Stimulated activated CD8-positive, alpha-beta memory T cell treated with anti-CD3 and anti-CD28 coated beads, Interleukin-4, amount 100 ng/mL, for 24 hours (primary cell): ENCODE results near the gene EML4.
"Not testable (repeated sequence)": the region's sequence is repeated elsewhere in the genome, so short reads cannot be mapped to it uniquely, and the experiment has no call there.

Experiments used
- DNase-seq: peaks from one replicate; pipeline ENCODE4 v3.0.0-alpha.2; 2020; ENCODE audit warnings: low read depth

The EML4 gene

DNA sequence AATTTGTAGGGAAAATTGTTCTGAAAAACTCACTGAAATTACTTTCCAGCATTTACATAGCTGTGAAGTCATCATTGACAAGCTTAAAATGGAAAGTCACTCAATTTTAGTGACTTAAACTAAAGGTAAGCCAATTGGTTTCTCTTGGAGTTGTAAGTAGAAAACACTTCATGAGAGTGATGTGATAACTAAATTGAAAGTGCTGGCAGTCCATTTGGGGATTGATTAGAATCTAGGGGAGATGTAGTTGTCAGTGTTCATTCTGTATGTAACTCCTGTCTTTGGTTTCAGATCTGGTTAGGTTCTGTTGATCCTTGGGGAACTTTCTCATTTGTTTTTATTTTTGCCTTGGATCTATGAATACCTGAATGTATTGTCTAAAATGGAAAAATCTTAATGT lies 138.0 kb downstream of the EML4 start:
- DNase-seq = no peak

DNA sequence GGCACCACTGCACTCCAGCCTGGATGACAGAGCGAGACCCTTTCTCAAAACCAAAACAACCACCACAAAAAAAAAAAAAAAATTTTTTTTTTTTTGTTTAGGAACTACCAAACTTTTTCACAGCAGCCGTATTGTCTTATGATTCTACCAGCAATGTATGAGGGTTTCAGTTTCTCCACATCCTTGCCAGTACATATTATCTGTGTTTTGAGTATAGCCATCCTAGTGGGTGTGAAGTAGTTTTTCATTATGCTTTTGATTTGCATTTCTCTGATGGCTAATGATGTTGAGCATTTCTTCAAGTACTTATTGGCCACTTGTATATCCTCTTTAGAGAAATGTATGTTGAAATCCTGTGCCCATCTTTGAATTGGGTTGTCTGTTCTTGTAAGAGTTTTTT lies 140.2 kb downstream of the EML4 start:
- DNase-seq = no peak

DNA sequence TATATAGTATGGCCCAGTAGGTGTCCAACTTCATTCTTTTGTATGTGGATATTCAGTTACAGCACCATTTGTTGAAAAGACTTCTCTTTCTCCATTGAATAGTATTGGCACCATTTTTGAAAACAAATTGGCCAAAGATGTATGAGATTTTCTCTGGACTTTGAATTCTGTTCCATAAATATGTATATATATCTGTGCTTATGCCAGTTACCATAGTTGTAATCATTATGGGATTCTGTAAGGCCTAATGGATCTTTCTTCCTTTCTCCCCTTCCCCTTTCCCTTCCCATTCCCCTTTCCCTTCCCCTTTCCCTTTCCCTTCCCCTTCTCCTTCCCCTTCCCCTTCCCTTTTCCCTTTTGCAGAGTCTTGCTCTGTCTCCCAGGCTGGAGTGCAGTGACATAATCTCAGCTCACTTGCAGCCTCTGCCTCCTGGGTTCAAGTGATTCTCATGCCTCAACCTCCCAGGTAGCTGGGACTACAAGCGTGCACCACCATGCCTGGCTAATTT lies 140.9 kb downstream of the EML4 start:
- DNase-seq = no peak

DNA sequence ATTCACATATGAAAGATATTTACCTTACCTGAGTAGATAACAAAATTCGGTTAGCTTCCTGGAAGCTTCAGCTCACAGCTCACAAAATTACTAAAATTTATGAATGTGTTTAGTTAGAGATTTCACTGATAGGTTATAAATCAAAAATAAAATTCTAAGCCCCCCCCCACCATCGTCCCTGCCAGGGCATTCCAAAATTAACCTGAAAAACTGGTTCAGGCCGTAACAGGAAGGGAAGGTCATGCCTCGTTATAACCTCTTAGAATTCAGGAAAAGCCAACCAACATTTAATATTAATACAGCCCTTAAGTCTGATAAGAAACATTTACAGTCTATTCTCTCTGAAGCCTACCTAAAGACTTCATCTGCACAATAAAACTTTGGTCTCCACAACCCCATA lies 143.0 kb downstream of the EML4 start:
- DNase-seq = no peak

DNA sequence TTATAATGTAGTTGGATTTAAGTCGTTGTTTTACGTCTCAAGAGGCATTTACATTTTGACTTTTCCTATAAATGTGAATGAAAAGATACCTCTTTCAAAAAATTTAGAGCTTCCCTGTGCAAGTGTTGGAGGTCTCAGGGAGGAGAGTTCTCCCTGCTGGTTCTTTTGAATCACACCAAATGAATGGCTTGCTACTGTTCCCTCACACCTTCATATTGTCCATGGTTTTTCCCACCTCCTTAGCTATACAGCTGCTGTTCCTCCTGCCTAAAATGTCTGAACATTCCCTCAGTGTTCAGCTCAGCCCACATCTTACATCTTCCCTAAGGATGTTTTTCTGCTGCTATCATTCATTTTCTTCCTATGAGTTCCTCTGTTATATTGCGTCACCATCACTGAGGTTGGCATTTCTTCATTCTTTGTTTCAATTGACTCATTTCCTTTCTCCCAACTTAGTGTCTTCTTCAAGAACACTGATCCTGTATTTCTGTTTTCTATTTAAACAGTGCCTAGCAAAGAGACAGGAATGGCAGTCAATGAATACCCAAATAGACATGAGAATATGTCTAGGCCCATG lies 145.8 kb downstream of the EML4 start:
- no peak for DNase-seq

DNA sequence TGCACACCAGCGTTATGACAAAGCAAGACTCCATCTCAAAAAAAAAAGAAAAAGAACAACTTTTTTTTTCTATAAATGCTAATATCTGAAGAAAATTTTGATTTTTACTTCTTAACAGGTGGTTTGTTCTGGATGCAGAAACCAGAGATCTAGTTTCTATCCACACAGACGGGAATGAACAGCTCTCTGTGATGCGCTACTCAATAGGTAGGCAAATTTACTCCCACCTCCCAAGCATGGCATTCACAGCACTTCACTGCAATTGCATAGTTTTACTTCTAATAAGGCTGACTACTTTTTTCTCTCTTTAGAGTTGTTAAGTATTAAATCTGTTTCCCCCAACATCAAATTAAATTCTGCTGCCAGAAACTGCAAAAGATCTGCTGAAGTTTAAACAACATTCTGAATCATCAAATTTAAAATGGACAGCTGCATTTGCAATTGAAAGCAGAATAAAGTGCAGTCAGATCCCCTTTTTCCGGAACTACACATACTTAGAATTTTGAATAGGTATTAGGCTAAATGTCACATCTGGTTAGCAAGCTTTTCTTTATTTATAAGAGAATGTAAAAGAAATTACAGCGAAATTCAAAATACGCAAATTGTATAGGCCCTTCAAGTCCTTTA lies 146.8 kb downstream of the EML4 start:
- DNase-seq = no peak

DNA sequence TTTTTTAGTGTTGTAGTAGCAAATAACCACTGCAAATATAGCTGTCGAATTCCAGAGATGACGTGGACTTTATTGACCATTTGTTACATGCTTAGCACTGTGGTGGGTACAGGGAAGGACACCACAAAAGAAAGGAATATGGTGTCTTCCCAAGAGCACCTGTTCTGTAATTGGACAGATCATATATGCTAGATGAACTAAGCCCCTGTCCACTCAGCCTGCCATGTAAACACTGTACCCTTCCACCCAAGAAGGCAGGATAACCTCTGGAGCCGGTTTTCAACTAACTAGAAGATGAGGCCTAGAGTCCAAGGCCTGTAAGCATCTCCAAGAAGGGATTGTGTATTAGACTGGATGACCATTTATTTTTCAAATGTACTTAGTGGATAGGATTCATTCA lies 147.8 kb downstream of the EML4 start:
- DNase-seq = no peak

DNA sequence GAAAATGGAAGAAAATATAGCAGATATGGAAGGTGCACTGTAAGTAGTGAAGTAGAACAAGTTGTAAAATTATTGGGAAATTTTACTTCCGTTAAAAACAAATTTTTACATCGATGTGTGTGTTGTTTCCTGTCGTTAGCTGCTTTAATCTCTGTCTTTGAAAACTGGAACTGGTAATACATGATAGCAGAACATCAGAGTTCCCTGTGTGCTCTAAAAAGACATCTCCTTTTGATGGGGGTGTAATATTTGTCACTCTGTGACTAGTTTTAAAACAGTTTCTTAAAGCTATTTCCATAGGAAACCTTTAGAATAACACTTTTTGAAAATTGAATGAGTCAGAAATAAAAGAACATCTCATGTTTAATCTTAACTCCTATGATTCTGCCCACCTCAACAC lies 148.3 kb downstream of the EML4 start:
- no peak for DNase-seq

DNA sequence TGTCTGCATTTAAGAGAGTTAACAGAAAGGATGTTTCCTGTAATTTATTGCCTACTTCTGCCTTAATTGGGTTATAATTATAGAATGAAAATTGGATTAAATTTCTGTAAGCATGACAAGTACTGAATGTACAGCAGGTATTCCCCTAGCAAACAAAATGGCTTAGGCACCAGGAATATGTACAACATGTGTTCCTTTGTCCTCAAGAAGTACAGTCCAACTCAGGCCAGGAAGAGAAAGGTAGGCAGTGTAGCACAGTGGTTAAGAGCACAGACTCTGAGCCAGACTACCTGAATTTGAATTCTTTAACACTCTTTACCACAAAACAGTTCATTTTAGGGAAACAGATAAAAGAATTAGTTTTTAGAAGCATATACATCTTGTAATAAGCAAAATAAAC lies 148.8 kb downstream of the EML4 start:
- no peak for DNase-seq

DNA sequence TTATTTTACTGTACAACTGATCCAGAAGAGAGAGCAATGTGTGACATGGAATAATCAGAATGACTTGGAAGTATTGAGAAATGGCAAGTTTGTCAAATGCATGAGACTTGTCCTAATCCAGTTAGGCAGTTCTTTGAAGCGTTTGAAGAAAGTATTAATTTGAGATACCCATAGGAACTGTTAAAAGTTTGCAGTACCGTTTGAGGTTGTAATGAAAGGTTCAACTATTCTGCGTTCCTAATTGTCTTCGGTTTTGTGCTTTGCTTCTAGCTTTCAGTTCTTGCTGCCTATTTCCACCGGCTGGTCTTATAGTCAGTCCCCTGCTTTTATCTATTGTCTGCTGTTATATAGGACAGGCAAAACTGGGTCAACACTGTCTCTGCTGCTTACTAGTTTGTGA lies 150.1 kb downstream of the EML4 start:
- no peak for DNase-seq

DNA sequence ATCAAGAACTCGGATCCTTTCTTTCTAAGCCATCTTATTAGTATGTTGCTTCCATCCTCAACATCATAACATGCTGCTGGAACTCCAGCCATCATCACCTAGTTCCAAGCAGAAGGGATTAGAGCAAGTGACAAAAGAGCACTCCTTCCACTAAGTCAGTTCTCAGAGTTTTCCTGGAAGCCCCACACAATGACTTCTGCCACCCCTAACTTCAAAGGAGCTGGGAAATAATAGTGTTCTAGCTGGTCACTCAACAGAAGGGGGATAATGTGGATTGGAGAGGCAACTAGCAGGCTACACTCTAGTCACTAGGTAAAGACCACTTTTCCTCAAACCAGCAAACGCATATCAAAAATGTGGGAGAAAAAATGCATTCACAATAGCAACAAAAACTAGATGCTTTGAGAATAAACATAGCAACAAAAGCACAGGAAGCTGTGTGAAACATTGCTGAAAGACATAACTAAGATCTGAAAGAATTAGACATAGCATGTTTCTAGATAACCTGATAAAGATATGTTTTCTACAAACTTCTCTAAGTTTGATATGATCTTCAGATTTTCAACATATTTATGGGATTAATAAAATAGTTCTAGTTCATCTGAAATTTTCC lies 152.4 kb downstream of the EML4 start:
- DNase-seq = no peak

DNA sequence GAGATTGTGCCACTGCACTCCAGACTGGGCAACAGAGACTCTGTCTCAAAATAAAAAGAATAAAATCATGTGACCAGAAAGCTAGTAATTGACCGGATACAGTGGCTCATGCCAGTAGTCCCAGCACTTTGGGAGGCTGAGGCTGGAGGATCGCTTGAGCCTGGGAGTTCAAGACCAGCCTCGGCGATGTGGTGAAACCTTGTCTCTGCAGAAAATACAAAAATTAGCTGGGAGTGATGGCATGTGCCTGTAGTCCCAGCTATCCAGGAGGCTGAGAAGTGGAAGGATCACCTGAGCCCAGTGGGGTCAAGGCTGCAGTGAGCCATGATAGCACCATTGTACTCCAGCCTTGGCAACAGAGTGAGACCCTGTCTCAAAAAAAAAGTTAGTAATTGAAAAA lies 155.1 kb downstream of the EML4 start:
- DNase-seq = no peak

DNA sequence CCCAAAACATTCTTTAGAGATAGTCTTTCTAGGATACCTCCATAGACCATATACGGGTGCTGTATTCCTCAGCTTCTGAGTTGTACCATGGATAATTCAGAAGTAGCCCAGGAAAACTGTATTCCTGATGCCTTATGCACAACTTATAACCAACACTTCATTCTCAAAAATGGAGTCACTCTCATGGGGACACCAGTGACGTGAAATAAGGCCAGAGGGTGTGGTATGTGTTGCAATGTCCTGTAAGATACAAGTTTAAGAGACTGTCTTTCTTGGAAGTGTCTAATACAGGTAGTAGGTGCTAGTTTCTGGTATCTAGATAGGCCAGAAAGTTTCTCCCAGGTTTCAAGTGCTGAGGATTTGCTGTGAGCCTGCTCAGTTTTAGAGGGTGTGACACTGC lies 155.8 kb downstream of the EML4 start:
- no peak for DNase-seq

DNA sequence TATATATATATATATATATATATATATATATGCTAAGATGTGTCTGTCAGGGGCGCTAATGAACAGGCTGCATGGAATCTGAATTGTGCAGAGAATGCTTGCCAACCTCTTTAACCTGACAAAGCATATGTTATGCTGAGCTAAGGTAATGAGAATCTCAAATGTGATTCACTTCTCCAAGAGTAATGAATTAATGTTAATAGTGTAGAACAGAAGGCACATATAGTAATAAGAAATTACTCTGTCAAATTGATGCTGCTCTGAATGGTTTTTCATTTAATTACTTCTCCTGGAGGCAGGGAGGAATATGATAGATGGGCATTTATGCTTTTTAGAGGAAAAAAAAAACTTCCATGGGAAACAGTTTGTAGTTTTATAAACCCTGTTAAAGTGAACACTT lies 156.5 kb downstream of the EML4 start:
- no peak for DNase-seq

DNA sequence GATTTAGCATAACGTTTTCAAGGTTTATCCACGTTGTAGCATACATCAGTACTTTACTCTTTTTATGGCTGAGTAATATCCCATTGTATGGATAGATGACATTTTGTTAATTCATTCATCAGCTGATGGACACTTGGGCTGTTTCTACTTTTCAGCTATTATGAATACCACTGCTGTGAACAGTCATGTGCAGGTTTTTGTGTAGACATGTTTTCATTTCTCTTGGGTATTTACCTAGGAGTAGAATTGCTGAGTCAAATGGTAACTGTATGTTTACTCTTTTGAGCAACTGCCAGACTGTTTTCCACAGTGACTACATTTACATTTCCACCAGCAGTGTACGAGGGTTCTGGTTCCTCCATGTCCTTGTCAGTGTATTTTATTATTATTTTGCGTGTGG lies 158.0 kb downstream of the EML4 start:
- no peak for DNase-seq

DNA sequence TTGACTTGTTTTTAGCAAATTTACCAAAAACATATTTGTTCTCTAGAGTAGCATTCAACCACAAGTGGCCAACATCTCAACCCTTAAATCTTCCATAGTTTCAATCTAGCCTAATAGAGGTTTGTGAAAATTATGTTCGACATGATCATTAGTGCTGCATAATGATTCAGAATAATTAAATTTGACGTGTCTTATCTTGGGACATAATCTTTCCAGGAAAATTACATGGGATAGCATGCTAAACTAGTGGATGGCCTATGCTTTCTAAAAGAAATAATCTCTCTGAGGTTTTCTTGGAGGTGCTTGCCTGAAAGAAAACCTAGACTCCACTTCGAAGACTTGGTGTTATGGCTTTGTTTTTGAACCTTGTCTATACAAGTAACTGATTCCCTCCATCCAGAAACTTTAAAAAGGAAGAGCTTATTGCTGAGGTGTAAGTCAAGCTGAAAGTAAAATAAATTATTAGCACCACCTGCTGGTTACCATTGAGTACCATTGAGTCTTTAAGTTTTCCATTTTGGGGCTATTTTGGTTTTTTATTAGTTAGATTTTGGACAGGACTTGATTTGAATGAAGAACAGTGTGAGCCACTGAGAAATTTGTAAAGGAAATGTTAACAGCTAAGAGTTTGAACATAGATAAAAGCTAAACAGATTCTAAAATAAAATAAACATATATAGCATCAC lies 159.1 kb downstream of the EML4 start:
- DNase-seq = no peak

DNA sequence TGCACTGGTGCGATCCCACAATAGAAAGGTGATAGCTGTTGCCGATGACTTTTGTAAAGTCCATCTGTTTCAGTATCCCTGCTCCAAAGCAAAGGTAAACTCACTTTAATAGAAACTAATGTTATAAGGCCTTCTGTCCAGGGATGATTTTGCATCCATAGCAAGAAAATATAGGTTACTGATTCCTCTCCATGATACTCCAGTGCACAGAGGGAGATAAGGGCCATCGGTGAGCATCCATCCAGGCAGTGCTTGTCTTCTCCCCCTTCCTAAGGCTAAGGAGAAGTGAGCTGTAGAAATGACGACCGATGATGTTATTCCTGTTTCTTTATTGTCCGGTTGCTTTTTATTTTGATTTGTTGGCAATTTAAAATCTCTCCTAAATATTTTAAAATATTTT lies 159.8 kb downstream of the EML4 start:
- no peak for DNase-seq

DNA sequence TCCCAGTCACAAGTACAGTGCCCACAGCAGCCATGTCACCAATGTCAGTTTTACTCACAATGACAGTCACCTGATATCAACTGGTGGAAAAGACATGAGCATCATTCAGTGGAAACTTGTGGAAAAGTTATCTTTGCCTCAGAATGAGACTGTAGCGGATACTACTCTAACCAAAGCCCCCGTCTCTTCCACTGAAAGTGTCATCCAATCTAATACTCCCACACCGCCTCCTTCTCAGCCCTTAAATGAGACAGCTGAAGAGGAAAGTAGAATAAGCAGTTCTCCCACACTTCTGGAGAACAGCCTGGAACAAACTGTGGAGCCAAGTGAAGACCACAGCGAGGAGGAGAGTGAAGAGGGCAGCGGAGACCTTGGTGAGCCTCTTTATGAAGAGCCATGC lies 160.6 kb downstream of the EML4 start:
- no peak for DNase-seq

DNA sequence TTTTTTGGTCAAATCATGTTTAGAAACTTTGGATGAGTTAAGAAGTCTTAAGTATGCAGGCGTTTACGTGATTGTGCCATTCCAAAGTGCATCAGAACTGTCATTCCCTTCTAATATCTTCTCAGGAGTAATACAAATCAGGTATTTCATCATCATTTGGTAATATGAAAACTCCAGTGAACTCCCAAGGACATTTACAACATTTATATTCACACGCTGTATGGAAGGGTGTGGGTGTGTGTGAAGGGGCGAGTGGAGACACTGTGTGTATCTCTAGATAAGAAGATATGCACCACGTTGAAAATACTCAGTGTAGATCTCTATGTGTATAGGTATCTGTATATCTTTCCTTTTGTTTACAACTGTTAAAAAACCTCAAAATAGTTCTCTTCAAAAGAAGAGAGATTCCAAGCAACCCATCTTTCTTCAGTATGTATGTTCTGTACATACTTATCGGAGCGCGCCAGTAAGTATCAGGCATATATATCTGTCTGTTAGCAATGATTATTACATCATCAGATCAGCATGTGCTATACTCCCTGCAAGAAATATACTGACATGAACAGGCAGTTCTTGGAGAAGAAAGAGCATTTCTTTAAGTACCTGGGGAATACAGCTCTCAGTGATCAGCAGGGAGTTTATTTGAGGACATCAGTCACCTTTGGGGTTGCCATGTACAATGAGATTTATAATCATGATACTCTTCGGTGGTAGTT lies 162.6 kb downstream of the EML4 start:
- DNase-seq = no peak

DNA sequence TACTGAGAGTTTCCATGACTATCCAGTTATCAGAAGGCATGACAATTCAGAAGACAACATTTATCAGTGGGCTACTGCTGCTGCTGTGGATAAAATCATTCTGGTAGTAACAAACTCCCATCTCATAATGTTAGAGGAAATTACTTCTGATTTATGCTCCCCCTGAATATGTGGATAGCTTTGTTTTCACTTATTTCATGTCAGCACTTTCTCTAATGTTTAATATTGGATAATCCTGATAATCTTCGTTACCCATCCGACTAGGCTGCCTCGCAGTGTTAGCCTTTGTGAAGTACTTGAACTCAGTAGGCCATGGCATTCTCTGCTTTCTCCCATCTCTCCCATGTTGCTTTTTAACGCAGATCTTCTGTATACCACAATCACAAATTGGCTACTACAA lies 163.4 kb downstream of the EML4 start:
- DNase-seq = no peak

DNA sequence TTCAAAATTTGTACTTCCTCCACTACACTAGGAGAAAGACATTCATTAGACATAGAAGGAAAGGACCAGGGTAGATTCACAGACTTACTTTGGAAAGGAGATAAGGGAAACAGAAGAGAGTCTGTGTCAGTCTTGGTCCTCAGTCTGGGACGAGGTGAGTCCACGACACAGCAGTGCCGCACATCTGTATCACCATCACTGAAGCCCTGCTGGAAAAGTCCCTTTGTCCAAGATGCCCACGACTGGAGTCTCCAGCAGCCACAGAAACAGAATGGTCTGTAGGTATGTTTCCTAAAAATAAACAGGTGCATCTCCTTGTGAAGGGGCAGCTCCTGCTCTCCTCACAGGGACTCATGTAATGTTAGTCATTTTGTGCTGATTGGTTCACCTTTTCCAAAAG lies 164.4 kb downstream of the EML4 start:
- DNase-seq = no peak

DNA sequence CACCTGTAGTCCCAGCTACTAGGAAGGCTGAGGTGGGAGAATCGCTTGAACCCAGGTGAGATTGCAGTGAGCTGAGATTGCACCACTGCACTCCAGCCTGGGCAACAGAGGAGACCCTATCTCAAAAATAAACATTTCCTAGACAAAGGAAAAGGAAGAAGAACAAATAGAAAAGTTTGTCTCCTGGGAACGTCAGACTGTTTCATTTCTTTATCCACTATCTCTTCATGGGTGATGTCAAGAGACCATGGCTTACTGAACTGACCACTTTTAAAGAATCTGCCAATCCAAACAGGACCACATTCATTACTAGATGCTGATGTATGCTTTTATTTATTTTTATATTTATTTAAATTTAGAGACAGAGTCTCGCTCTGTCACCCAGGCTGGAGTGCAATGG lies 165.1 kb downstream of the EML4 start:
- DNase-seq = no peak

DNA sequence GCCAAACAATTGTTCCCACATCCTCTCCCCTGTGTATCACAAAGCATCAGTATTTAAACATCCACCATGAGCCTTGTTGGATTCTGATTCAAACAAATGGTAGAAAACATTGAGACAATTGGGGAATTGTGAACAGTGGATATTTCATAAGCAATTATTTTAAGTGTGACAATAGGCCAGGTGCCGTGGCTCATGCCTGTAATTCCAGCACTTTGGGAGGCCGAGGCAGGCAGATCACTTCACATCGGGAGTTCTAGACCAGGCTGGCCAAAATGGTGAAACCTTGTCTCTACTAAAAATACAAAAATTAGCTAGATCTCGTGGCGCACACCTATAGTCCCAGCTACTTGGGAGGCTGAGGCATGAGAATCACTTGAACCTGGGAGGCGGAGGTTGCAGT lies 165.7 kb downstream of the EML4 start:
- not testable (repeated sequence) for DNase-seq
